ENCODE measurements around the gene MUC6.
"Not testable (repeated sequence)": the region's sequence is repeated elsewhere in the genome, so short reads cannot be mapped to it uniquely, and the experiment has no call there.

Gene MUC6

GRCh38 chr11:1022908-1023810, 13.4 kb downstream of the MUC6 start:
- no peak for FAIRE-seq

- no peak for FAIRE-seq
These were observed 14.1 kb downstream of the MUC6 start for GRCh38 chr11:1022411-1022810.

GRCh38 chr11:1020211-1020905, 16.2 kb downstream of the MUC6 start:
- FAIRE-seq = no peak

- FAIRE-seq = no peak
These were observed 17.1 kb downstream of the MUC6 start for GRCh38 chr11:1019321-1019910.

- no peak for FAIRE-seq
These were observed 18.4 kb downstream of the MUC6 start for GRCh38 chr11:1018091-1018490.

GRCh38 chr11:1017269-1018005, 19.1 kb downstream of the MUC6 start:
- no peak for FAIRE-seq

- not testable (repeated sequence) for FAIRE-seq
These were observed 19.9 kb downstream of the MUC6 start for GRCh38 chr11:1016610-1017126.

GRCh38 chr11:1015826-1016545, 20.5 kb downstream of the MUC6 start:
- FAIRE-seq = no peak

GRCh38 chr11:1015064-1015463, 21.5 kb downstream of the MUC6 start:
- FAIRE-seq = no peak

GRCh38 chr11:1014276-1014675, 22.2 kb downstream of the MUC6 start:
- FAIRE-seq = no peak

- FAIRE-seq = no peak
These were observed 22.9 kb downstream of the MUC6 start for GRCh38 chr11:1013631-1013935.

- no peak for FAIRE-seq
These were observed 23.5 kb downstream of the MUC6 start for GRCh38 chr11:1012740-1013630.

GRCh38 chr11:1012291-1012690, 24.2 kb downstream of the MUC6 start:
- FAIRE-seq = no peak

- no peak for FAIRE-seq
These were observed 25.2 kb downstream of the MUC6 start for GRCh38 chr11:1011320-1011698.

GRCh38 chr11:1010551-1011319, 25.8 kb downstream of the MUC6 start:
- no peak for FAIRE-seq

- no peak for FAIRE-seq
These were observed 26.5 kb downstream of the MUC6 start for GRCh38 chr11:1009991-1010390.

GRCh38 chr11:1009371-1009770, 27.1 kb downstream of the MUC6 start:
- no peak for FAIRE-seq

GRCh38 chr11:1008803-1009145, 27.7 kb downstream of the MUC6 start:
- no peak for FAIRE-seq

GRCh38 chr11:1008001-1008802, 28.3 kb downstream of the MUC6 start:
- FAIRE-seq = no peak

GRCh38 chr11:1007279-1007678, 29.2 kb downstream of the MUC6 start:
- FAIRE-seq = no peak
